ENCODE data around the gene ITFG1. TPM values are rescaled to one million over a fixed set of nuclear protein-coding genes. Genes with fewer than 3 reads are reported as not detected.
A peak's percentile ranks its signal among the peaks of the same experiment; 100 is the strongest.
"Not testable (repeated sequence)": the region's sequence is repeated elsewhere in the genome, so short reads cannot be mapped to it uniquely, and the experiment has no call there.

The ITFG1 gene
- total RNA-seq, 1 donor from 2014 or later, result 50.0 TPM

DNA sequence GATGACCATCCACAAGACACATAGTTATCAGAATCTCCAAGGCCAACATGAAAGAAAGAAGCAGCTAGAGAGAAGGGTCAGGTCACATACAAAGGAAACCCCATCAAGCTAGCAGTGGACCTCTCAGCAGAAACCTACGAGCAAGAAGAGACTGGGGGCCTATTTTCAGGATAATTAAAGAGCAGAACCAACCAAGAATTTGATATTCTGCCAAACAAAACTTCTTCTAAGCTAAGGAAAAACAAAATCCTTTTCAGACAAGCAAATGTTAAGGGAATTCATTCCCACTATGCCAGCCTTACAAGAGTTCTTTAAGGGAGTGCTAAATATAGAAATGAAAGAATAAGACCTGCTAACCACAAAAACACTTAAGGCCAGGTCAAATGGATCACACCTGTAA is 47.8 kb downstream of the ITFG1 start:
- DNase-seq, result no peak

DNA sequence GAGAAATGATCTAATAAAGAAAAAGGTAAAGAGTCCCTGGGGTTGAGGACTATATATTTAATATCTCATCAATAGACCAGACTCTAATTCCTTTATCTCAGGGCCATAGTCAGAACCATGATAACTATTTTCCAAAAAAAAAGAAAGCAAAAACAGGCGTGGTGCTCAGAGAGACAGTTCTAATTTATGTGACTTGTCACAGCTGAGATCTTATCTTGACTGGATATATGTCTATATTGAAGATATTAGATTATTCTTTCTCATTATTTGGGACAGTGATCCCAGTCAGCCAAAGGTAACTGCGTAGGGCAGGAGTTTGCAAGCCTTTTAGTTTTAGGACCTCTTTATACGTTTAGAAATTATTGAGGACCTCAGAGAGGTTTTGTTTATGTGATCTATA is 52.4 kb downstream of the ITFG1 start:
- no peak for DNase-seq

GRCh38 chr16:47395733-47396498 is 64.9 kb downstream of the ITFG1 start:
- DNase-seq, result no peak

DNA sequence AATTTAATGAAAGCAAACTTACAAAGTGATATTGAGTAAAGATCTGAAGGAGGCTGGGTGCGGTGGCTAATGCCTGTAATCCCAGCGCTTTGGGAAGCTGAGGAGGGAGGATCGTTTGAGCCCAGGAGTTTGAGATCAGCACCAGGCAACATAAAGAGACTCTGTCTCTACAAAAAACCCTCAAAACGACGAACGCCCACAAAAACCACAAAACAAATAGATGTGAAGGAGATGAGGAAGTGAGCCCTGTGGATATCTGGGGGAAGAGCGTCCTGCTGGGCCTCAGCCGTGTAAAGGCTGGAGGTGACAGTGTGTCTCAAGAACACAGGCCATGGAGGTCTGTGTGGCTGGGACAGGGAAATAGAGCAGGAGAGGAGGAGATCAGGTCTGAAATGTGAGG is 68.8 kb downstream of the ITFG1 start:
- DNase-seq, result no peak

GRCh38 chr16:47388705-47389104 is 72.2 kb downstream of the ITFG1 start:
- no peak for DNase-seq

DNA sequence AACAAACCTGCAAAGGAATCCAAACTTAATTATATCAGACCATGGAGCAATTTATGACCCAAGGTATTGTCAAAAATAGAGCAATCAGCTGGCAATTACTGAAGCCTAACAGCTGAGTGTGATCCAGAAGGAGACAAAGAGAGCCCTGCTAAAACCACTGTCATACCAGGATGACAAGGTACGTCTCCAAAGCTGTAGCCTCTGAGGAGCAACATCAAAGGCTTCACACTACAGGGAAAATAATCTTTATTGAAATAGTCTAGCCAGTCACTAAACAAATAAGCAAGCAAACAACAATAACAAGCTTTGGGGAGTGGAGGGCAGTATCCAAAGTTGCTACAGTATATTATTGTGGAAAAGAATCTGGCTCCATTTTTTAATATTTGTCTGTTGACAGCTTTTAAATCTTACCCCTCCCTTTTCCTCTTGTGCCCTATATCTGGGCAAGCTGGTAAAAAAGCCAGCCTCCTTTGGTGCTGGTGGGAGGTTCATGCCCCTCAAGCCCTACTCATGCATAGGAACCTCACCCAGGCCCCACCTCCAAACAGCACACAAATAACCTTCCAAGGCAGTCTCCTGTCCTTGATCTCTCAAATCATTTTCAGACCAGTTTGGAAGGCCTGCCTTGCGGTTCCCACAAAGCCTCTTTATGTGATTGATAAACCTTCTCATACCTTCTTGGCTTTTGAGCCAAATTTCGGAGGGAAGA is 73.7 kb downstream of the ITFG1 start:
- DNase-seq, result no peak

DNA sequence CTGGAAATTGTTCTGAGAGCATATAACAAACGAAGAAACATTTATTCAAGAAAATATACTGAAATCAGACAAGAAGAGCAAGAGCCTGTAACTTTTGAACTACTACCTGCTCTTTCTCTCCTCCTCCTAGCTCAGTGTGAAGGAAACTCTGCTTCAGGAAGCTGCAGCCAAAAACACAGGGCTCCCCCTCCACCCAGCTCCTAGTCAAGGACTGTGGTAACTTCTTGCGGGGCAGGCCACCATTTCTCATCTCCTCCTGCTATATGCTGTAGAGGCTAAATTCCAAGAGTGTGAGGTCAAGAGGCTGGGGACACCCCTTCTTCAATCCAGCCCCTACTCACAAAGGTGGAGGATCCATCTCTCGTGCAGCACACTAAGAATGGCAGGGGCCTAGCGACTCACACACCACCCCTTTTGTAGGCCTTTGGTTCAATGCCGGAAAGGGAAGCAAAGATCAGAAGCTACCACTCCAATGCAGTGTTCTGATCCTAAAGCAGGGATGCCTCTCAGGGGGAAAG is 74.6 kb downstream of the ITFG1 start:
- no peak for DNase-seq

DNA sequence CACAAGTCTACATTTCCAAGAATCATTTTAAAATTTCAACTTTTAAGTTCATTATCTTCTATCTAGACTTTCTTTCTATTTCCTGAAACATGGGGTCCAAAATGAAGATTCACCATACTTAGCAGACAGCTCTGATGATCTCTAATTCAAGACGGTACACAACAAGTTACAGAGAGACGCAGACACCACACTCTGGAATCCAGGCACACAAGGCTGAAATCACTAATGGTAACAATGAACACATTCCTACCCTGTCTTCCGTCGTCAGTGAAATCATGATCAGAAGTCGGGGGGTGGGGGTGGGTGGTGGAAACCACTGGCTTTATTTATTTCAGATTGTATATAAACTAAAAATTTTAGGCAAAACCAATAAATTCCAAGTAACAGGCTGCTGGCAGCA is 78.5 kb downstream of the ITFG1 start:
- DNase-seq, result no peak

- DNase-seq, result no peak
Observed at GRCh38 chr16:47377154-47377553, 83.7 kb downstream of the ITFG1 start.

DNA sequence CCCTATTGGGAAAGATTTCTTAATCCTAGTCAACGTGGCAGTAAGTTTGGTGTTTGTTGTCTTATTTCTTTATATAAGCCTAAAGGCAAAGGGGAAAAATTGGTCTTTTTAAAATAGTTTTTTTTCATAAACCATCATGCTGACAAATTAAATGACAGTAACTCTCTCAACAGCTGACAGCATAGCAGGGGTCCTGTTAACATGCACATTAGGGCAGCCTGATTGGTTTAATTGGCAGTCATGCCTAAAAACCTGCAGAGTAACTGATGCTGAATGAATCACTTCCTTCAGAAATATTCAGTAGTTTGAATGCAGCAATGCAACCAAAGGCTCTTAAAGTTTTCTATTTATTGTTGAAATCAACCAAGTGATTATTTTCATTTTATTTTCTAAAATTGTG is 85.4 kb downstream of the ITFG1 start:
- peak; percentile 19 for DNase-seq

DNA sequence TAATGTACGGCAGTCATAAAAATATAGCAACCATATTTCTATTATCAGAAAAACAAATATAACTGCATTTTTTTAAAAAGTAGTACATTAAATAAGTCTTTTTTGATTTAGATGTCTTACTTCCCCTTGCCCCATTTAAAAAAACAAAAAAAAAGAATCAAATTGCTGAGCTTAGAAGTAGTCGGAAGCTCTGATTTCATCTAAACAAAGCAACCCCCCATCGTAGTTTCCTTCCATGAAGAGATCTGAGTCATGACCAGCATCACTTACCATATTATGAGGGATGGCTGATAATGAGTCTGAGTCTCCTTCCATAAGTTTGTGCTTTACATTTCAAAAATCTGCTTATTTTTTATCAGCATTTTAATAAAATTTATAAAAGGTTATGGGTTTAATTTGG is 86.2 kb downstream of the ITFG1 start:
- peak; percentile 82 for DNase-seq

DNA sequence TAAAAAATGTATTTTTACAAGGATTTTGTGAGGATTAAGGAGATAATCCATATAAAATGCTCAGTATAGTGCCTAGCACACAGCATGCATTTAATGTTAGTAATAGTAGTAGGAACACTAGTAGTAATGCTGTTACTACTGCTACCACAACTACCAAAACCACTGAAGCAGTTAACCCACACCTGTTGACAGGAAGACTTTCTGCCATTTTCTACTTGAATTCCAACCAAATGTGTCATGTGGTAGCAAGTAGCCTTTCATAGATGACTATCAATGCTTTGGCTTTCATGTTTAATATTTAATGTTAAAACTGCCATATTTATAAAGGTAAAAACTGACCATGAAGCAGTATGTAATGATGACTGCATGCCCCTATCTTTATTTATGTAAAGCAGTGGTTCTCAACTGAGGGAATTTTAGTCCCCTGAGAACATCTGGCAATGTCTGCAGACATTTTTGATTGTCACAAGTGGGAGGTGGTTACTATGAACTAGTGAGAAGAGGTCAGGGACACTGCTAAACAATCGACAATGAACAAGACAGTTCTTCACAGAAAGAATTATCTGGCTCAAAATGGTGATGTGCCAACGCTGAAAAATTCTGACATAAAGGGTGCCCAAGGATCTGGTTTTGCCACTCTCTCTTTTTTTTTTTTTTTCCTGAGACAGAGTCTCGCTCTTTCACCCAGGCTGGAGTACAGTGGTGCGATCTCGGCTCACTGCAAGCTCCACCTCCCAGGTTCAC is 89.4 kb downstream of the ITFG1 start:
- DNase-seq, result no peak

DNA sequence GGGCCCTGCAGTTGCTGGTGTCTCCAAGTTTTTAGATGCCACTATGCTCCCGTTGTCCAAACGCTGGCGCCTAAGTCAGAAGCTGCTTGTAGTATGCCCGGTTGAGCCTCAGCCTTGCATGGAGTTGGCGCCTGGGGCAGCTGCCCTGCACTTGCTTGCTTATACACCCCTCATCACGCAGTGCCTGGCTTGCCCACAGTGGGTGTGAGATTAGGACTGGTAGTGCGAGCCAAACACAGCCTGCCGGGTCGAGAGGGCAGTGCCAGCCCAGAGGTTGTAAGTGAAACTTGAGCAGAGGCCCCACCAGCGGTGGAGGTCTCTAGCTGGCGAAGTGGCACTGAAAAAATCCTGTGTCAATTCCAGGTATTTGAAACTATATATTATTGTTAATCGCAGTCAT is 90.3 kb downstream of the ITFG1 start:
- DNase-seq, result no peak

DNA sequence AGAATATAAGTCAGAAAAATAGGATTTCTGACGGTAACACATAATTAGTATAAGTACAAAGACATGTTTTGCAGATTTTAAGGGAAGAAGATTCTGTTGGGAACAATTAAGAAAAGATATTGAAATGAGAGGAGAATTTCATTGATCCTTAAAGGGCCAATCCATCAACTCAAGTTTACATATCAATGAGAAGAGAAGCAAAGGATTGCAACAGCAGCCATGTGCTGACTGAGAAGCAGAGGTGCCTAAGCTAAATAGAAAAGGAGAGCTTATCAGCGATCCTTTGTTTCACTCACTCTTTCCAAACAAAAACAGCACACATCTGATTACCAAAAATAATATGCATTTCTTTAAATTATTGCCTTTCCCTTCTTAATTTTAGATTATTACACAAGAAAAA is 94.6 kb downstream of the ITFG1 start:
- DNase-seq, result no peak

DNA sequence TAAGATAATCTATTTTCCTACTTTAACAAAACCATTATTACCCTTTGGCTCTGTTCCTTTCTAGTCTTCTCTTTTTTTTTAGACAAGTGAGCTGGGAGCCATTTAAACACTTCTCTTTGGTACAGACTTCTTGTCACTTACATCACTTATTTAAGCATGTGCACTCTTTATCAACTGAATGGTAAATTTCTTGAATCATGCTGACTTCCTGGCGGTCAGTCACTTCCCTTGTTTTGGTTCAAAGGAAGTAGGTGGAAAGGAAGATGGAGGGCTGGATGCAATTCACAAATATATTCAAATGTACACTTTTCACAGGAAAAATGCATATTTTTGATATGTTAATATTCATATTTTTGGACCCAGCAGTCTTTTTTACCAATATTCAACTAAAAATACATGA is 97.1 kb downstream of the ITFG1 start:
- peak; percentile 47 for DNase-seq

DNA sequence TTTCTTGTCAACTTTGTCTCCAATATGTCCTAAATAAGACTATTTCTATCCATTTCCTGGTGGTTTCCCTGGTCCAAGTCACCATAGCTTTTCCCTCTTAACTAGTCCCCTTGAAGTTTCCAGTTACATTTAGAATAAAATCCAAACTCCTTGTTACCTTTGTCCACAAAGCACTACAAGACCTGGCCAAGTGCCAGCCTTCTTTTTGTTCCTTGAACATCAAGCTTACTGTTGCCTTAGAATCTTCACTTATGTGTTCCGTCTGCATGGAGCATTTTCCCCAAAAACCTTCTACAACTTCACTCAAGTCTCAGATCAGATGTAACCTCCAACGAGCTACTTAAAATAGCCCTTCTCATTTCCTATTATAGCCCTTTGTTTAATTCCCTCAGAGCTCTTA is 101.4 kb downstream of the ITFG1 start:
- DNase-seq, result peak; percentile 28

DNA sequence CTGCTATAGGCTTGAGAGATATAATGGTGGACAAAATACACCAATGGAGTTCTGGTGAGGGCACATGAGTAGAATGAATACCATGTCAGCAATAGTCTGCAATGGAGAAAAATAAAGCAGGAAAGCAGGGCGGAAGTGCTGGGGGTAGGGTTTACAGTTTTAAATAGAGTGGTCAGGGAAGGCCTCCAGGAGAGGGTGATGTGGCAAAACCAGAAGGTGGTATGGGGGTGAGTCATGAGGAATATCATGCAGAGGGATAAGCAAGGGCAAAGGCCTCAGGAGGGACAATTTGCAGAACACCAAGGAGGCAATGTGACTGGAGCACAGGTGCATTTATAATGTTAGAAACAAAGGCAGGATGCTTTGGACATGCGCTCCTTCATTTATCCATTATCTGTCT is 102.0 kb downstream of the ITFG1 start:
- DNase-seq, result peak; percentile 2

DNA sequence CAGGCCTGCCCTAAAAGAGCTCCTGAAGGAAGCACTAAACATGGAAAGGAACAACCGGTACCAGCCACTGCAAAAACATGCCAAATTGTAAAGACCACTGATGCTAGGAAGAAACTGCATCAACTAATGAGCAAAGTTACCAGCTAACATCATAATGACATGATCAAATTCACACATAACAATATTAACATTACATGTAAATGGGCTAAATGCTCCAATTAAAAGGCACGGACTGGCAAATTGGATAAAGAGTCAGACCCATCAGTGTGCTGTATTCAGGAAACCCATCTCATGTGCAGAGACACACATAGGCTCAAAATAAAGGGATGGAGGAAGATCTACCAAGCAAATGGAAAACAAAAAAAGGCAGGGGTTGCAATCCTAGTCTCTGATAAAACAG is 111.8 kb downstream of the ITFG1 start:
- DNase-seq, result not testable (repeated sequence)

- not testable (repeated sequence) for DNase-seq
Observed at GRCh38 chr16:47347021-47347696, 113.7 kb downstream of the ITFG1 start.

- DNase-seq, result no peak
Observed at GRCh38 chr16:47342055-47342454, 118.8 kb downstream of the ITFG1 start.

DNA sequence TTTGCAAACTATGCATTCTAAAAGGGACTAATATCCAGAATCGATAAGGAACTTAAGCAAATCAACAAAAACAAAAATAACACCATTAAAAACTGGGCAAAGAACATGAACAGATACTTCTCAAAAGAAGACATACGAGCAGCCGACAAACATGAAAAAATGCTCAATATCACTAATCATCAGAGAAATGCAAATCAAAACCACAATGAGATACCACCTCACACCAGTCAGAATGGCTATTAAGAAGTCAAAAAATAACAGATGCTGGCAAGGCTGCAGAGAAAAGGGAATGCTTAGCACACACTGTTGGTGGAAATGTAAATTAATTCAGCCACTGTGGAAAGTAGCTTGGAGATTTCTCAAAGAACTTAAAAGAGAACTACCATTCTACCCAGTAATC is 130.3 kb downstream of the ITFG1 start:
- not testable (repeated sequence) for DNase-seq

DNA sequence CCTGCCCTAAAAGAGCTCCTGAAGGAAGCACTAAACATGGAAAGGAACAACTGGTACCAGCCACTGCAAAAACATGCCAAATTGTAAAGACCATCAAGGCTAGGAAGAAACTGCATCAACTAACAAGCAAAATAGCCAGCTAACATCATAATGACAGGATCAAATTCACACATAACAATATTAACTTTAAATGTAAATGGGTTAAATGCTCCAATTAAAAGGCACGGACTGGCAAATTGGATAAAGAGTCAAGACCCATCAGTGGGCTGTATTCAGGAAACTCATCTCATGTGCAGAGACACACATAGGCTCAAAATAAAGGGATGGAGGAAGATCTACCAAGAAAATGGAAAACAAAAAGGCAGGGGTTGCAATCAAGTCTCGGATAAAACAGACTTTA is 136.6 kb downstream of the ITFG1 start:
- not testable (repeated sequence) for DNase-seq

DNA sequence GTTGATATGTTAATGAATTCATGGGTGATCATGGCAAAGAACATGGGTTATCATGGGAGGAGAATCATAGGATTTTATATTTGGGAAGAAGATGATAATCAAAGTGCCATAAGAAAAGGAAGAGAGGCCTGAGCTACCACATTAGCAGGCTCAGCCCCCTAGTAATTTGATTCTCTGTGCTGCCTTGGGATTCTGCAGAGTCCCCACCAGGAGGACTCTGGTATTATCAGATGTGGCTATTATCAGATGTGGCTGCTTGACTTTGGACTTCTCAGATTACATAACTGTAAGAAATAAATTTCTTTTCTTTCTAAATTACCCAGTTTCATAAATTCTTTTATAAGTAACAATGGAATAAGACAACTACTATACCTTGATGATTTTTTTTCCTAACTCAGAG is 137.6 kb downstream of the ITFG1 start:
- DNase-seq, result no peak
